Left renal cortex interstitium (tissue), 4 donors: Measurements from ENCODE around the gene ZBTB20. TPM values are rescaled to one million over a fixed set of nuclear protein-coding genes. Genes with fewer than 3 reads are reported as not detected.
"Not testable (repeated sequence)": the region's sequence is repeated elsewhere in the genome, so short reads cannot be mapped to it uniquely, and the experiment has no call there.

Experiments used
- DNase-seq, 4 donors: peaks; one replicate each; pipeline ENCODE4 v3.0.0-alpha.2; 2013; ENCODE audit warnings: low read depth in 4 of 4, low spot score in 2 of 4, missing footprints in 1 of 4
- polyA plus RNA-seq, 4 donors: library from polyadenylated mRNA; unstranded; fragments of 120-200 nt; gene quantifications; one replicate each; pipeline ENCODE4 v1.2.1, GENCODE V29; 2013; ENCODE audit not compliant: insufficient read length in 4 of 4

ZBTB20 gene
- polyA plus RNA-seq, 4 donors: 4.5 to 6.5 (median 5.8) TPM

DNA sequence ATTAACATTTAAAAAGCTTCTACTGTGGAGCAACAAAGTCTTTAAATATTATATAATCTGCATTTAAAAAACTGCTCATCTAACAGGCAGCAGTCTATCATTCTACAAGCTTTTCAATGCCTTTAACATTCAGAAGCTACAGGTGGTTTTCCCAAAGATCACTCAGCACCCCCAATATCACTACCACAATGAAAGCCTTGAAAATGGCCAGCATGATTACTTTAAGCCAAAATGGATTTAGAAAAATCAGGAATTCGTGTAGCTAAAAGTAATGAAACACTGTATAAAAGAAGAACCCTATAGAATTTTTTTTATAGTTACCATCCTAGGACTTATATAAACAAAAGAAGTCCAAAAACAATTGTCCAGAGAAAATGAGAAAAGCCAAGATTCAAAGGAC lies 452.8 kb downstream of the ZBTB20 start:
- DNase-seq: no peak

DNA sequence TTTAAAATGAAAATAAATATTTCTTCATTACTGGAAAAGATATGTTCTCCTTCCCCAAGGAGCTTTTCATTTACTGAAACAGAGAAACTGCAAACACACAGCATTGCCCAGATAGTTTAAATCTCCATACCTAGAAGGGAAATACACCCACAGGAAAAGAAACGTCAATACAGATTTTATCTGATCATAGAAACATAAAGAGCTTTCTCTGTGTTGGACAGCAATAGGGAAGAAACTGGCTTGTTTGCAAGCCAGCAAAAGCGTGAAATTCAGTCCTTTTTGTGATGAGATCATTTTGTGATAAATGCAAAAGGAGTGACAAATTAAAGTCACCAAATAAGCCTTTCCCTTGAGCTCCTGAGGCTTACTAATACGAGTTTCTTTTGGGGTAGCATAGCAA lies 455.2 kb downstream of the ZBTB20 start:
- no peak for DNase-seq

DNA sequence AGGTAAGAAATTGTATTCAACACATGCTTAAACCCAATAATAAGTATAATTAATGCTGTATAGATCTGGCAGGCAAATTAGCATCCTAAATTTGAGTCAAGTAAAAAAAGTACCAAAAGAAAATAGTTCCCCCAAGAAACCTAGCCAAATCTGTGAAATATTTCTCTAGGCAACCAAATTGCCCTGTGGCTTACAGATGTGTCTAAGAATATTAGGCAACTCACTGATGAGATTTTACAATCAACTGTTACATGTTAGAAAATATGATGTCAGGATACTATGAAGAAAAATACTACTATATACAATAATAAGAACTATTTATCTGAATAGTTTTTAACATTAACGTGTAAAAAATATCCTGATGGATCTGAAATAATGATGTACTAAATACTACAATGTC lies 456.2 kb downstream of the ZBTB20 start:
- DNase-seq: no peak

DNA sequence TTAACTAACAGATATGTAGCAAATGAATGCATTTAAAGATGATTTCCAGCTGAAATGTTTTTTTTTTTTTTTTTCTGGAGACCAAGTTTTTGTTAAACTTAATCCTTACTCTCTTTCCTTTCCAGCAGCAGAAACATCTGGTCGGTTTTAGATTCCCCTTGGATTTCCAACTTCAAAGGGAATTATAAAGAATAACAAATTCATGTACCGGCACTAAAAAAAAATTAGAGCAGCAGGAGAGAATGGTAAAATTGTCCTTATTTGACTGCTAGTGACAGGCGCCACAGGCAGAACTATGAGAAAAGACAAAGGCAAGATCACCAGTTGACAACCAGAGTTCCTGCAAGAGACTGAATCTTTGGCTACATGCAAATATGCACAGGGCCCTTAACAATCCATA lies 459.9 kb downstream of the ZBTB20 start:
- DNase-seq: no peak

DNA sequence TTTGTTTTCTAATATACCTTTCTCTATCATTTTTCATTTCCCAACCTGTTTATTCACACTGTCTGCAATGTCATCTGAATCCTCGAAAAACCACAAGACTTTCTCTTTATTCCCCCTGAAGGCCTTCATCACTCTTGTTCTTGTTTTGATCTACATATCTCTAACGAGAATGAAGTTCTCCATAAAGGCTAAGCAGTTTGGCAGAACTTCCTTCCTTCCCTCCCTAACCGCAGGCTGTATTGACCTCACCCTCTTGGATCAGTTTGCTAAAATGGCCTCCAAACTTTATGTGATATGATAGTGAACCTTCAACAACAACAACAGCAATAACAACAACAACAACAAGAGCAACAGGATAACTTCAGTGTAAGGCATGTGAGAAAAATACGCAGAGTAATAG lies 460.5 kb downstream of the ZBTB20 start:
- no peak for DNase-seq

DNA sequence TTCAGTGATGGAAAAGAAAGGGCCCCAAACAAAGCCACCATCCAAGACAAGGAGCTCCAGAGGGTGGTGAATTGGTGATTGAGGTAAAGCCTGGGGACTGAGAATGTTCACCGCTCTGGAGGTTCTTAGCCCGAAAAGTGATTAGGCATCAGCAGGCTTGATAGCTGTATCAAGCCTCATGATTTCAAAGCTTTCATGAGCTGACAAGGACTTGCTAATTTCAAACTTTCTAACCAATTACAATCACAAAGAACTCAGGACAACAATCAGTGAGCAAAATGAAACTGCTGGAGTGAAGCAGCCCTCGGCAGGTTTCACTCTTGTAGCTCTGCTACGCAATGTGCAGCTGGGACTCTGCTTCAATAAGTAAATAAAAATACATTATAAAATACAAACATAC lies 461.9 kb downstream of the ZBTB20 start:
- DNase-seq: no peak

DNA sequence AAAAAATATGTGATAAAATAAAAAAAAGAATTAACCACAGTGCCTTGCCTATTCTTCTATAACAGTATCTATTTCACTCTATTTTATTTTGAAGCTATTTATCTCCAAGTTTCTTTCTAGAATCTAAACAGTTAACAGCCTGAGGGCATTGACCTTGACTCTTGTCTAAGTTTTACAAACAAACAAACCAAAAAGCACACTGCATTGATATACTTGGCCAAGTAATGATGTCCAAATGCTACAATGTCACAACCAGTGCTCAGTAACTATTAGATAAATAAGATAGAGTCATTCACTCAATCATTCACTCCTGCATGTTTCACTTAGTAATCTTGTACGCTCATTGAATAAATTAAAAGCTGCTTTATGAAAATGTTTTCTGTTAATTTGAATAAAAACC lies 466.8 kb downstream of the ZBTB20 start:
- no peak for DNase-seq

DNA sequence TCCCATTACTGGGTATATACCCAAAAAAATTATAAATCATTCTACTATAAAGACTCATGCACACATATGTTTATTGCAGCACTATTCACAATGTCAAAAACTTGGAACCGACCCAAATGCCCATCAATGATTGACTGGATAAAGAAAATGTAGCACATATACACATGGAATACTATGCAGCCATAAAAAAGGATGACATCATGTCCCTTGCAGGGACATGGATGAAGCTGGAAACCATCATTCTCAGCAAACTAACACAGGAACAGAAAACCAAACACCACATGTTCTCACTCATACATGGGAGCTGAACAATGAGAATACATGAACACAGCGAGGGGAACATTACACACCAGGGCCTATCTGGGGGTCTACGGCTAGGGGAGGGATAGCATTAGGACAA lies 467.3 kb downstream of the ZBTB20 start:
- not testable (repeated sequence) for DNase-seq

DNA sequence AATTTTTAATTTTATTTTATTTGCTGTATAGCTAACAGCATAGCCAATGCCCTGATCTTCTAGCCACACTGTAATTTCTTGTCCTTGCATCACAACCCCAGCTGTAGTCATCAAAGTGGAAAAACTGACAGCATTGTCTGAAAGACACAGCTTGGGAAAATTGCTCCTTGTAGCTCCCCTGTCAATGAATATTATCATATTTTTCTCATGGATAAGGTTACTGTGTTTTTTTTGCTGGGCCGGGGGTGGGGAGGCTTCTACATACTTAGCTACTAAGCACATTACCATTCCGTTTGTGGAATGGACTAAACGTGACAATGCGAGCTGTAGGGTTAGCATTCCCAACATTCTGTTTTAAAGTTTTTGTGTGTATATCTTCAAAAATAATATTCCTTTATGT lies 472.0 kb downstream of the ZBTB20 start:
- no peak for DNase-seq

DNA sequence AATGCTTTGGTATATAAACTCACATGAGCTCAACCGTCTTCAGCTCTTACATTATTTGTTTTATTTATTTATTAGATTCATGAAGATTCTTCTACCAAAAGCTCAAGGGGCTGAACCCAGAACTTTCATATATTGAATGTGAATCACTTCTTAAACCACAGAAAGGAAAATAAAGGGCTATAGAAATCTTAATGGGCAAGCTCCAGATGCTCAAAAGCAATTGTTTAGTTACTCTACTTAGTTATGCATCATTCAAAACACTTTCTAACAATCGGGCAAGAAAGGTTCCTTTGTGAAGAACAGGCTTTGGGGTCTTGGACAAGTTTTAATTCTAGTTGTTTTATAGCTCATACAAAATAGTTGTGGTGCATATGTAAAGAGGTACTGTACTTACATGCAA lies 473.1 kb downstream of the ZBTB20 start:
- no peak for DNase-seq

DNA sequence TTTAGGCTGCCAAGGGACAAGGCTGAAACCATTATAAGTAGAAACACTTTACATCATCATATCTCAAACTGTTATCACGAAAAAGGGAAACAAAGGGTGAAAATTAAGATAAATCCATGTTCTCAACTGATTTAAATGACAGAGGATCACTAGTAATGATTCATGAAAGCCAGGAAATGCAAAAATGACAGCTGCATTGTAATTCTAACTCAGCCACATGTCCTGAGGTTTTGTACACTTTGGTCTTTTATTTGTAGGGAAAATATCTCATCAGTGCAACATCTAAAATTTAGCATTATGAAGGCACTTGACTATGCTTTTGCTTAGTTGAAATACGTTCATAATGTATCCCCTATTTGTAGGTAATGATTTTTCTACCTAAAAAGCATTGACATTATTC lies 473.6 kb downstream of the ZBTB20 start:
- DNase-seq: no peak

DNA sequence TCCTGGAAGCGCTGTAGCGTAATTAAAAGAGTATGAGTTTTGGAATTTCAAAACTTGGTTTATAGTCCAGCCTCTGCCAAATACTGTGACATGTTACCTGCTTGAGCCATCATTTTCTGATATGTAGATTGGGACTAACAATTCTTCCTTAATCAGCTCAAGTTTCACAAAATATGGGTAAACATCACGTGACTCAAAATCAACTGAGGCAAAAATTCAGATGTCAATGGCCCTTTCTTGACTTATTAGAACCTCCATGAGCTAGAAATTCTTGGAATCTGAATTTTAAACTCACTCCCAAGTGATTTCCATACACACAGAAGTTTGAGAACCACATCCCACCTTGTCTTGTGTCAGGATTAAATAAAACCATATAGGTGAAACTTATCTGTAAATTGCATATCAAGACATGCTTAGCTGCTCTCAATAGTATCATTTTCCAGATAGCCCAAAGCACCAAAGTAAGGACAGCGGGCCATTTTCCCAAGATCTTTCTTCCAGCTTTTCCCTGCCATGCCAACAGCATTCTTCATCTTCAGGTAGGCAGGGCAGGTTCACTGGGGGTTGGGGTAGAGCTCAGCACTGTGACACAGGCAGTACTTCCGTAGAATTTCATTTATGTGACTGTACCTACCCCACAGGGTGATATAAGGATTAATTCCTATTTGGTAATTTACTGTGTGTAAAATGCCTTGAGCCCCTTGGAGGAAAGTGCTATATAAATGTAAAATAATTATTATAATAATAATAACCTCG lies 474.2 kb downstream of the ZBTB20 start:
- DNase-seq: no peak

DNA sequence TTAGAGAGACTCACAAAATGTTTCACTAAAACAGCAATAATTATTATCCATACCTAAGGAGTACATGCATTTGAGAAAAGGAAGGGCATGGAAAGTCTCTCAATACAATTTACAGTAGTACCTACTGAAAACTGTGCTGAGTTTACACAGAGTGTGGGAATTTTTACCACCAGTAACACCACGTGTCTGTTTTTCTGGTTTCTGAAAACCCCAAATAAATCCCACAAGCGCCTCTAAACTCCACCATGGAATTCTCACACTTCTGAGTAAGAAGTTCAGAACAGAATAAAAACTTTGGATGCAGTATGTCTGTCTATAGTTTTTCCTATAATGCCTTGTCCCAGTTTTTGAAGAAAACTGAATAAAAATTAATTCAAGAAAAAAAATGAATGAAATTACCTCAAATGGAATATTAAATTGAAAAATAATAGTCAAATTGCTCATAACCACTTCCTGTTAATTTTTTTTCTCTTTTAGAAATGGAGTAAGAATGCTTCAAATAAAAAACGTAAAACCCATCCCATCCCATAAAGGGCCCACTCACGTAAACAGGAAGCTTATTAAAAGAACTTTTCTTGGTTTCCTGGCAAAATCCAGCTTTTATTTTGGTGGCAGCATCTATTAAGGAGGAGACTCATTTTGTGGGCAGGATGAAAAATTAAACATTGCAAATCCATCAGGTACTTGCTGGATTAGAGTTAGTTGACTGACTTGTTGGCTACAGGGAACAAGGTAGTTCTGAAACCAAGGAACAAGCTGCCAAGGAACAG lies 475.2 kb downstream of the ZBTB20 start:
- no peak for DNase-seq

DNA sequence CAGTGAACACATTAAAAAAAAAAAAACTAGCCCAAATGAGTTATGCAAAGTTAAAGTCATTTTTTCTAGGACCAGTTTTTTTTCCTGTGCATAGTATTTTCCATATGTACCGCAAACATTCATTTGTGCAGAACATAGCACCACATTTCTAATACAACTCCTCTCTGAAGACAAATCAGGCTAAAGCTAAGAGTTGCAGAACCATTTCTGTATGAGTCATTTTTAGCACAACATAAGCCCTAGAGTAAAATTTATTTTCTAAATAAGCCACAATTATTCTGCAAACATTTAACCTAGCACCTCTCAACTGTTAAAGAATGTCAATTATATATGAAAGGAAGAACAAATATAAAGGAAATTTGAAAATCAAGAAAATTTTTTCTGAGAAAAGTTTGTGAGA lies 477.5 kb downstream of the ZBTB20 start:
- no peak for DNase-seq

DNA sequence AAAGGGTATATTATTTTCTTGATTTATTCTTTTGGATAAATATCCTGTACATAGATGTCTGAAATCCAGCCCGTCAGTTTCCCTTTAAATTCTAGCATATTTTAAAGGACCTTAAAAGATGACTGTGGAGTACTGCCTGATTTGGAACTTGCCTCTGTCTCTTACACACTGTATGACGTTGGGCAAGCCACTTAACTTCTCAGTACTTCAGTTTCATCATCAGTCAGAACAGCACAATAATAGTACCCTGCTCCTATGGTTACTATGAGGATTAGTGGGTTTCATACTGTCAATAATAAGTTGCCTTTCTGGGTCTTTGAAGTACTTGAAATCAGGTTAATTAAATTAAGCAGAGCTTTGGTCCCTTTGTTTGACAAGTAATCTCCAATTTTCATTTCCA lies 479.0 kb downstream of the ZBTB20 start:
- no peak for DNase-seq

DNA sequence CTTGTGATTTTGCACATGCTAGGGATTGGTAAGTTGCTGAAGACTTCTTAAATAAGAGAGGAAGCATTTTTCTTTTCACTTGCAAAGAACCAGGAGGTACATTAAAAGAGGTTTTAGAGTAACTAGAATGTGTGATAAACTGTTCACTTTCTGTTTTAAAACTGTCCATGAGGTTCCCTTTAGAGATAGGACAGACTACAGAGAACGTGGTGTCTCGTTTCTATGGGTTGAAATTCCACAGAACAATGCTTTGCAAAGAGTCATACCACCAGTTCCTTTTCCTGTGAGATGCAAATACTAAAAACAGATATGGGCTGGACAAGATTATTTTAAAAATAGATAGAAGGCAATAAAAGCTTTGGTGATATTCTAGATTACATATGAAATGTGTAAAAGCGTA lies 480.5 kb downstream of the ZBTB20 start:
- DNase-seq: no peak

DNA sequence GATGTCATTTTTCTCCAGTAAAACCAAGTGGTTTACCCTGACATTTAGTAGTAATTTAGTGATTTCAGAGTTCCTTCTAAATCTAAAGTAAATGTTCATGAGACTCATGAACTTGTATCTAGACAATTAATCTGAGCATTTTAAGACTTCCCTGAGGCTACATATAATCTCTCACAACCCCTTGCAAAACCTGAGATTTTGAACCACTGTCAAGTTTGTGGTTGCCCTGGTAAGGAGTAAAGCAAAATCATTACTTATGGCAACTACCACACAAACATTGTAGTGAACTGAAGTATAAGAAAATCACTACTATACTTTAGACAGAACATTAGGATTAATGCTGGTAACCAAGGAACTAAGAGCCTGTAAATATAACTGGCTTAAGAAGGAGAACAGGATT lies 483.1 kb downstream of the ZBTB20 start:
- DNase-seq: no peak

DNA sequence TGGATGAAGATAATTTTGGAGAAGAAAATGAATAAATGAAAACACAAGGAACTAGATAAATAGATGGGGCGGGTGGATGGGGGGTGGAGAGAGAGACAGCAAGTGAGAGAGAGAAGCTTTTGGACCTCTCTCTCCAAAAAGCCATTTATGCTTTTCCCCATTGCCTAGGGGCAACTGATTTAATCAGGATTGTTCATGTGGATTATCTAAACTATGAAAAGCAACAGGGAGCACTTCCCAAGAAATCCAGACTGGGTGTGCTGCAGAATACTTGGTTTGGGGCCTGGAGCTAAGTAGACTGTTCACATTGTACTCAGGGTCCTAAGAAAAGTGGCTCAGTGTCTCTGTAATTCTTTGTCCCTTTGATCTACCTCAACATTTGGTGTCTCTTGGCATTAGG lies 486.3 kb downstream of the ZBTB20 start:
- no peak for DNase-seq

DNA sequence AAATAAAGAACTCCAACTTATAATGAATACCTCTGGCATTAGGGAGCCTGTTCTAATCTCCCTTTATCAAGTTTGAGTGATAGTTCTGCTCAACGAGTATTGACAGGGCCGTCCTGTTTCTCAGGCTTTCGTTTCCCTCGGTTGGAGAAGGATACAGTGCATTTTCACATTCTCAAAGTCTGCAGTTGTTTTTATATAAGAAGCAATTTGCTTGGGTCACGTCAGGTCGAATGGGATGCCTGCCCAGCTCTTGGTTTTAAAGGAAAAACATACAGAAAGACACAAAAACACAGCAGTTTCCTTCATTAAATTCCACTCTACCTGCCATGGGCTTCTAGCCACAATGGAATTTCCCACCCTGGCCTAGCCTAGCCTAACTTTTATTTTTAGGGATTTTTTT lies 487.0 kb downstream of the ZBTB20 start:
- DNase-seq: peak in 1 of 4 donors; percentile 33

DNA sequence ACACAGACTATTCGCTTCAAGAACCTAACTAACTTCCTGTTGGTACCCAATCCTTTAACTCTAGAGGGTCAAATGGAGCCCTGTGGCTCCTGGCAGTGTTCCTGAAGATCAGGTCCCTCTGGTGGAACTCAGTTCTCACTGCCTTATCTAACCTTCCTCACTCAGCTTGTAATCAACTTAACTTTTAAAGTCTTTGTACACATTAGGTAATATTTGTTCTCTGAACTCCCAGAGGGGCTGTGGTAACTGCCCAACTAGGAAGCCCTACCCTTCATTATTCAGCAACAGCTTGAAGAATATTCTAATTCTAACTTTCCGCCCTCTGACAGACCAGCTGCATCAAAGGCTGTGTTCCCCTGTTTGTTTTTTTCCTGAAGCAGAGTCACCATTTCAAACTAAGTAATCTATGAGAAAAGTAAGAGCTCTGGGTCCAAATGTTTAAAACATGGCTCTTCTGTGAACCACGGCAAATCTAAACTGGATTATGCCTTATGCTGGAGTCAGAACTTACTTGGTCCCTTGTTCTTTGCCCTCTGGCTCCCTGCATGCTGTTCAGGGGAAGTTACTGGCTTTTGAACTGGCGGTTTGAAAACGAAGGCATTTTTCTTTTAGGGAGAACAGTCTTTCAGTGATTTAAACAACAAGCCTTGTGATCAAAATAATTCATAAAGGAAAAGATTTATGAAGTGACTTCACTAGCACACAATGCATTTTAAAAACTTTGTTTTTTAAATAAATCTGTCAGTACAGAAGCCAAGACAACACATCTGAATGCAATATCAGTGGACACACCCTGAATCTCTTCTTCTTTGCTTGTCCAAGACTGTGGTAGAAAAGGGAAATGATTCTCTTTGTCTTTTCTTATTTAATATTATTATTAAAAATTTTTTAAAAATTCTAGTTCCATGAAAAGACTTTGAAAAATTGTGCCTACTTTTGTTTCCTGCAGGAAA lies 487.7 kb downstream of the ZBTB20 start:
- DNase-seq: no peak

DNA sequence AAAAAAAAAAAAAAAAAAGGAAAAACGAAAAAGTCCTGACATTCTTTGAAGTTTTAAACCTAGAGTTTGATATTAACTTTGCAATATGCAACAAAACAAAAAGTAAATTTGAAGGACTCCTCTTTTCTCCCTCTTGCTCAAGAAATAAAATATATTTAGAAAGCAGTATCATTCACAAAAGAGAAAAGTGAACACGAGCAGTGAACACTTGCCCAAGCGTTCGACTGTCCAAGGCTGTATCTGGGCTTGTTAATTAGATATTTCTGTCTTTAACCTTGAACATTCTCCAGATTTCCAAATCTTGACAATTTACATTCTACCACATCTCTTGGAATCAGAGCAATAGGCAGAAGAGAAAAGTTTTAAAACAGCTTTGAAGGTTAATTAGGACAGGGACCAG lies 495.5 kb downstream of the ZBTB20 start:
- no peak for DNase-seq
